ENCODE results near the gene SIAE.
"Not testable (repeated sequence)": the region's sequence is repeated elsewhere in the genome, so short reads cannot be mapped to it uniquely, and the experiment has no call there.

SIAE gene

GRCh38 chr11:124622531-124623451 lies 50.7 kb downstream of the SIAE start, which contains the start of gene TBRG1:
TSS of gene TBRG1 (plus strand) at chr11:124622864. CDS start at chr11:124623084, 220 bp downstream.
- DNase-seq (ENCODE audit: low read depth) = peak; percentile 69

DNA sequence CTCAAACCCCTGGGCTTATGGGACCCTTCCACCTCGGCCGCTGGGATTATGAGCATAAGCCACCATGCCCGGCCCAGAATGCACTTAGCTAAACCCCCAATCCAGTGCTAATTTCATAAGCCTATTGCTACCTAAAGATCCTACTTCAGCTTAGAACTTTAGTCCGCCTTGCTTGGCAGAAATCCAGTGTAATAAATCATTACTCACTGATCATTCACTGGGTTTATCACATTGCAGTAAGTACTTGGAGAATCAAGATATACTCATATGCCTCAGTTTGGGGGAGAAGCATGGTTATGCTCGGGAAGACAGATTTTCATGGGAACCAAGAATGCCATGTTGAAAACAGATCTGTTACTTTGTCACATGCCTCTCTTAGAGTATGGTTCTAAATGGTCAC lies 54.7 kb downstream of the SIAE start:
- no peak for DNase-seq (ENCODE audit: low read depth)

DNA sequence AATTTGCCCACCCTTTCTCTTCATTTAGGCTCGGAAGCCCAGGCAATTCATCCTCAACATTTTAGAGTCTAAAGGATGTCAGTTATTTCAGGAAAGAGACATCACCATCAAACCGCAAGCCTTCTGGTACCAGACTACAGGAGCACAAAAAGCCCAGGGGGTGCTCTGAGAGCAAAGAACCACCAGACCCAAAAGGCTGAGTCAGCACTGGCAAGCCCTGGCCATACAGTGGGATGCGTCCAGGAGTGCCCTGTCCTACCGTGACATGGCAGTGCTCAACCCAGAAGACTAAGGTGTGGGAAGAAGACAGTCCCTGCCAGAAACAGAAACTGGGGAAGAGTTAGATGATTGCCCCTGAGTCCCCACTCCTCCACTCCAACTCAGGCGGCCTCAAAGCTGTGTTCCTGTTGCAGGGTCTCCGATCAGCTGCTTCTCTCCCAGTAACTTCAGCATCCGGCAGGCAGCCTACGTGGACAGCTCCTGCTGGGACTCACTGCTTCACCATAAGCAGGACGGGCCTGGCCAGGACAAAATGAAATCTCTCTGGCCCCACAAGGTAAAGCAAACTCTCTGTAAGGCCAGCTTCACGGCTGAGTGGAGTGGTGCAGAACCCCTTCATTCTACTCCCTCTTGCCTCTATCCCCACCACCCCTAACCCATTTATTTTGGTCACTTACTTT lies 60.8 kb downstream of the SIAE start:
- DNase-seq (ENCODE audit: low read depth) = no peak

GRCh38 chr11:124612045-124612444 lies 61.5 kb downstream of the SIAE start:
- no peak for DNase-seq (ENCODE audit: low read depth)

DNA sequence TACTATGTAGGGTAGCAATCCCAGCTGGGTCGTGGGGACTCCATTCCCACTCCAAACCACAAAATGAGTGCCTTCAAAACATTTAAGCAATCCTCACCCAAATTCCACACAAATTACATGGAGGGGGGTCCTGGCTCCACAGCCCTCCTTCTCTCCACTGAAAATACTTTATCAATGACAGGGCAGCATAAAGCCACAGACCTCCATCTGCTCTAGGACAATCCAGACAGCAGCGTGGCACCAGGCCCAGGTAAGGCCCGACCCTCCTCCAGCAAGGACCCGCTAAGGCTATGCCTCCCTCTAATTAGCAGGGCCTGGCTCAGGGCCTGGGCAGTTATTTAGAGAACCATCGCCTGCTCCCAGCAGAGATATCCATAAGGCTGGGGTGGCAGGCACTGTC lies 62.5 kb downstream of the SIAE start, which contains the start of gene PANX3:
Gene PANX3, plus strand, starts transcription at position 365 of the 400 bp plus-strand sequence. CDS start 129 bp downstream, outside the sequence.
- no peak for DNase-seq (ENCODE audit: low read depth)

GRCh38 chr11:124610295-124610694 lies 63.2 kb downstream of the SIAE start:
- no peak for DNase-seq (ENCODE audit: low read depth)

- no peak for DNase-seq (ENCODE audit: low read depth)
Measured at GRCh38 chr11:124608147-124608546, 65.4 kb downstream of the SIAE start.

DNA sequence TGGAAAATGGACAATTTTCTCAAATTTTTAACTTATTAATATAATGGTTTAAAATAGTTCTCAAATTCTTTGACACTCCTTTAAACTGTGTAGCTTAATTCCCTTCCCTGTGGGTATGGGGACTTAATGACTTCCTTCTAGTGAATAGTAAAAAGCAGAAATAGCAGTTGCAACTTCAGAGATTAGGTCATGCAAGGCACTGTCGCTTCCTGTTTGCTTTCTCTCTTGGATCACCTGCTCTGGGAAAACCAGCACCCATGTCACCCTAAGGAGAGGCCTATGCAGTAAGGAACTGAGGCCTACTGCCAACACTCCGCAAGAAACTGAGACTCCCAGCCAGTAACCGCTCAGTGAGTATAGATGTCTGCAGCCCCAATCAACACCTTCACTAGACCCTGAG lies 67.8 kb downstream of the SIAE start:
- DNase-seq (ENCODE audit: low read depth) = no peak

GRCh38 chr11:124602723-124603122 lies 70.8 kb downstream of the SIAE start:
- DNase-seq (ENCODE audit: low read depth) = not testable (repeated sequence)

DNA sequence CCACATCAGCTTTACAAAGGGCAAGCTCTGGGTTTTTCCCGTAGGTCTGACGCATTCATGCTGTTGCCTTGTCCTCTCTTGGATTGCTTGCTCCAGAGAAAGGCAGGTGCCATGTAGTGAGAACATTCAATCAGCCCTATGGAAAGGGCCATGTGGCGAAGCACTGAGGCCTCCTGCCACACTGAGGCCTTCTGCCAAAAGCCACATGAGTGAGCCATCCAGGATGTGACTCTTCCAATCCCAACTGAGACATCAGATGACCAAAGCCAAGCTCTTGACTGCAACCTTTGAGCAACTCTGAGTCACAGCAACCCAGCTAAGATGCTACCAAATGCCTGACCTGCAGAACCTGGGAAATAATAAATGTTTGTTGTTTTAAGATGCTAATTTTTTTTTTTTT lies 71.3 kb downstream of the SIAE start:
- no peak for DNase-seq (ENCODE audit: low read depth)

GRCh38 chr11:124600621-124601320 lies 72.8 kb downstream of the SIAE start:
- no peak for DNase-seq (ENCODE audit: low read depth)

- no peak for DNase-seq (ENCODE audit: low read depth)
Measured at GRCh38 chr11:124597626-124598025, 75.9 kb downstream of the SIAE start.

DNA sequence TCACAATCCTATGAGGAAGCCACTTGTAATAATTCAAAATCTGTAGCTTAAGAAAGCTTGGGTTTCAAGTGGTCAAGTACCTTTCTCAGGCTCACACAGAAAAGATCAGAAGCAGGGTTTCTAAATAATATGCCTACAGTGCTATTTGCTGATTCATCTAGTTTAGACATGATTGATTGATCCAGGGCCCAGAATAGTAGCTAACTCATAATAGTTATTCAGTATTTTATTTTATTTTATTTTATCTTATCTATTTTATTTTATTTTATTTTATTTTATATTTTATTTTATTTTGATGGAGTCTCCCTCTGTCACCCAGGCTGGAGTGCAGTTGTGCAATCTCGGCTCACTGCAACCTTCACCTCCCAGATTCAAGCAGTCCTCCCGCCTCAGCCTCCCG lies 78.2 kb downstream of the SIAE start:
- DNase-seq (ENCODE audit: low read depth) = no peak

DNA sequence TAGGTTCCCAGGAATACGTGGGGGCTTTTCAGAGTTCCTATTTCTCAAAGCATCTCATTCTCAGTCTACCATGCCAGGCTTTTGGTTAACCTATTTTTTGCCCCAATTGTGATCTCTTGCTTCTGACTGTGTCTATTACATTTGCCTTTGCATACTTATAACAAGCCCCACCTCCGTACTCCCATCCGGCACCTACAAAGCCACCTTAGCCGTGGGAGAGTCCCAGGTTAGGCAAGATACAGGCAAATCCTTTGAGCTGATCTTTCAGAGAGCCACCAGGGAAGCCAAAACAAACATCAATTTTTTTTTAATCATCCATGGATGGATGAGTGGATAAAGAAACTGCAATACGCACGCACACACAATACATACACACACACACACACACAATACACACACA lies 80.9 kb downstream of the SIAE start:
- DNase-seq (ENCODE audit: low read depth) = no peak

- DNase-seq (ENCODE audit: low read depth) = no peak
Measured at GRCh38 chr11:124591430-124591829, 82.1 kb downstream of the SIAE start.

GRCh38 chr11:124586238-124586860 lies 87.2 kb downstream of the SIAE start:
- peak; percentile 39 for DNase-seq (ENCODE audit: low read depth)

GRCh38 chr11:124584681-124585372 lies 88.7 kb downstream of the SIAE start:
- no peak for DNase-seq (ENCODE audit: low read depth)

GRCh38 chr11:124583781-124584180 lies 89.8 kb downstream of the SIAE start:
- DNase-seq (ENCODE audit: low read depth) = no peak

Measured in activated T-cell treated with anti-CD3 and anti-CD28 coated beads for 1 hour (primary cell).